ENCODE measurements around the gene KIF16B. TPM values are rescaled to one million over a fixed set of nuclear protein-coding genes. Genes with fewer than 3 reads are reported as not detected.

The KIF16B gene
- polyA plus RNA-seq, 1 experiment = 10.2 TPM

- Histone ChIP-seq H3K27ac (ENCODE audit: low read depth, low read length) (no peak overlapping the region), H3K27me3 (ENCODE audit: control insufficient read depth, insufficient read depth, low read length) (peaks cover 4% of the 10 kb centered on the region), H3K9me3 (ENCODE audit: control insufficient read depth, insufficient read depth, low read length) (no peaks in the 10 kb centered on the region), H3K4me3 (ENCODE audit: low read depth, low read length) (no peak overlapping the region)
- no peak for TF ChIP-seq CTCF (IDR thresholded peaks at IDR 0.05; ENCODE audit: low read depth, low read length)
- no peak for DNase-seq (ENCODE audit: low read depth, low spot score)
- POLR2A ChIA-PET = no interaction called here
- CTCF ChIA-PET = interaction anchor here (0.9 kb wide), 1 partner anchor 37 kb away, joined by 3 read pairs; no protein-coding TSS in a partner anchor
Measured at GRCh38 chr20:16612706-16613105, 39.5 kb upstream of the KIF16B start.

GRCh38 chr20:16611817-16612216 lies 38.6 kb upstream of the KIF16B start:
- H3K27me3 ChIP-seq (ENCODE audit: control insufficient read depth, insufficient read depth, low read length) = peaks cover 5% of the 10 kb centered on the region
- no peak overlapping the region for H3K4me3 ChIP-seq (ENCODE audit: low read depth, low read length)
- no peaks in the 10 kb centered on the region for H3K9me3 ChIP-seq (ENCODE audit: control insufficient read depth, insufficient read depth, low read length)
- DNase-seq (ENCODE audit: low read depth, low spot score) = no peak
- no peak for TF ChIP-seq CTCF (IDR thresholded peaks at IDR 0.05; ENCODE audit: low read depth, low read length)
- no peak overlapping the region for H3K27ac ChIP-seq (ENCODE audit: low read depth, low read length)
- ChIA-PET CTCF (no interaction called here), POLR2A (no interaction called here)

- no peak for TF ChIP-seq CTCF (IDR thresholded peaks at IDR 0.05; ENCODE audit: low read depth, low read length)
- ChIA-PET POLR2A (no interaction called here), CTCF (no interaction called here)
- Histone ChIP-seq H3K4me3 (ENCODE audit: low read depth, low read length) (no peak overlapping the region), H3K27ac (ENCODE audit: low read depth, low read length) (no peak overlapping the region), H3K27me3 (ENCODE audit: control insufficient read depth, insufficient read depth, low read length) (peaks cover 5% of the 10 kb centered on the region), H3K9me3 (ENCODE audit: control insufficient read depth, insufficient read depth, low read length) (no peaks in the 10 kb centered on the region)
- no peak for DNase-seq (ENCODE audit: low read depth, low spot score)
Measured at GRCh38 chr20:16609066-16609465, 35.8 kb upstream of the KIF16B start.

GRCh38 chr20:16608277-16608650 lies 35.0 kb upstream of the KIF16B start:
- Histone ChIP-seq H3K27me3 (ENCODE audit: control insufficient read depth, insufficient read depth, low read length) (peaks cover 5% of the 10 kb centered on the region), H3K27ac (ENCODE audit: low read depth, low read length) (no peak overlapping the region), H3K9me3 (ENCODE audit: control insufficient read depth, insufficient read depth, low read length) (no peaks in the 10 kb centered on the region), H3K4me3 (ENCODE audit: low read depth, low read length) (no peak overlapping the region)
- ChIA-PET POLR2A (no interaction called here), CTCF (no interaction called here)
- no peak for TF ChIP-seq CTCF (IDR thresholded peaks at IDR 0.05; ENCODE audit: low read depth, low read length)
- no peak for DNase-seq (ENCODE audit: low read depth, low spot score)

GRCh38 chr20:16607364-16608276 lies 34.4 kb upstream of the KIF16B start:
- DNase-seq (ENCODE audit: low read depth, low spot score) = no peak
- ChIA-PET CTCF (no interaction called here), POLR2A (no interaction called here)
- Histone ChIP-seq H3K9me3 (ENCODE audit: control insufficient read depth, insufficient read depth, low read length) (no peaks in the 10 kb centered on the region), H3K4me3 (ENCODE audit: low read depth, low read length) (no peak overlapping the region), H3K27me3 (ENCODE audit: control insufficient read depth, insufficient read depth, low read length) (peaks cover 5% of the 10 kb centered on the region), H3K27ac (ENCODE audit: low read depth, low read length) (no peak overlapping the region)
- TF ChIP-seq CTCF (IDR thresholded peaks at IDR 0.05; ENCODE audit: low read depth, low read length) = no peak

Data from AG04450 (cell line).